ENCODE data around the gene F2.

DNA sequence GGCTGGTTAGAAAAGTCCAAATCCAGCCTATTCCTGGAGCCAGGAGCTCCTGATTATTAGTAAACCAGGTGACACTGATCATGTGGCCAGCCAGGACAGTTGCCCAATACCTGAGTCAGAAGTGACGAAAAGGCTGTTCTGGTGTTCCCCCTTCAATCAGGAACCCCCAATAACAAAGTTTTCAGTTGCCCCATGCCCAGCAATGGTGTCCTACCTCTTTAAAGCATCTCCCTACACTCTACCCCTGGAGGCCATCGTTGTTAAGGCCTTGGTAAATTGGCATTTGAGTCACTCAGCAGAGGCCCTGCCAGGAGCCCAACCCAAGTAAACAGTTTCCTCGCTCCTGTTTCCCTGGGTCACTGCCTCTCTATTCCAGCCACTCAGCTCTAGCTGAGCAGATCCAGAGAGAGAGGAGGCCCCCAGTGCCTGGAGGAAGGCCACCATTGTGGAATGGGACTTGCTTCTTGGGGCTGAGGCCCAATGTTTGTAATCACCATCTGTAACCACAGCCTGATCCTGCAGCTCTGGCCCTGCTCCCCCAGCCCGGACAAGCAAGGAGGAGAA, 43.6 kb upstream of the F2 start:
- peak in 1 of 3 experiments; percentile 2 for TF ChIP-seq CTCF (IDR thresholded peaks at IDR 0.05)
- TF ChIP-seq POLR2A (IDR thresholded peaks at IDR 0.05; ENCODE audit: low read depth), result no peak
